HepG2 (cell line): ENCODE results near the gene TESK1. TPM values are rescaled to one million over a fixed set of nuclear protein-coding genes. Genes with fewer than 3 reads are reported as not detected.

ENCODE experiments used
- ARNT2 ChIP-seq: sonication (generic); formaldehyde crosslinking; IDR thresholded peaks from 2 replicates; pipeline ENCODE4 v1.8.0; 2022; ENCODE audit warnings: mild to moderate bottlenecking, low read depth, missing genetic modification reagents, moderate library complexity
- EEA1 ChIP-seq: sonication (generic); formaldehyde crosslinking; IDR thresholded peaks from 2 replicates; pipeline ENCODE4 v1.5.1; 2020; ENCODE audit warnings: mild to moderate bottlenecking, missing genetic modification reagents, borderline replicate concordance
- EED ChIP-seq: sonication (generic); formaldehyde crosslinking; IDR thresholded peaks from 2 replicates; pipeline ENCODE4 v1.5.0; 2020; ENCODE audit warnings: mild to moderate bottlenecking, missing genetic modification reagents
- ELF4 ChIP-seq: sonication (generic); formaldehyde crosslinking; IDR thresholded peaks from 2 replicates; pipeline ENCODE4 v1.5.0; 2020; ENCODE audit warnings: missing genetic modification reagents, mild to moderate bottlenecking, moderate library complexity, borderline replicate concordance
- HNRNPK ChIP-seq: fragments of 200-400 bp; formaldehyde crosslinking; IDR thresholded peaks from 2 replicates; pipeline ENCODE4 v1.6.1; 2018; ENCODE audit warnings: low read length, low read depth, moderate library complexity, mild to moderate bottlenecking; ENCODE audit not compliant: poor library complexity, severe bottlenecking
- KDM2A ChIP-seq: sonication (generic); formaldehyde crosslinking; IDR thresholded peaks from 2 replicates; pipeline ENCODE4 v1.4.0; 2020; ENCODE audit warnings: low read depth, missing genetic modification reagents, borderline replicate concordance
- KDM4B ChIP-seq: sonication (generic); formaldehyde crosslinking; IDR thresholded peaks from 2 replicates; pipeline ENCODE4 v1.4.0; 2020; ENCODE audit warnings: missing genetic modification reagents
- KLF11 ChIP-seq: IDR thresholded peaks from 2 replicates; pipeline ENCODE4 v1.6.1; 2016; ENCODE audit warnings: missing compliant biosample characterization
- KLF6 ChIP-seq: IDR thresholded peaks from 2 replicates; pipeline ENCODE4 v1.8.0; 2016; ENCODE audit warnings: missing biosample characterization, missing genetic modification reagents
- SOX5 ChIP-seq: IDR thresholded peaks from 2 replicates; pipeline ENCODE4 v1.6.1; 2016; ENCODE audit warnings: borderline replicate concordance
- SRF ChIP-seq: IDR thresholded peaks from 2 replicates; pipeline ENCODE4 v1.6.1; 2011; ENCODE audit warnings: mild to moderate bottlenecking, low read depth, low read length, moderate library complexity
- ZFX ChIP-seq: sonication (generic); formaldehyde crosslinking; IDR thresholded peaks from 2 replicates; pipeline ENCODE4 v1.4.0; 2020; ENCODE audit warnings: mild to moderate bottlenecking, low read depth, missing genetic modification reagents, moderate library complexity
- ZFYVE20 ChIP-seq: sonication (generic); formaldehyde crosslinking; IDR thresholded peaks from 2 replicates; pipeline ENCODE4 v1.8.0; 2023; ENCODE audit warnings: low read depth, mild to moderate bottlenecking, moderate library complexity, missing genetic modification reagents, borderline replicate concordance
- ZNF101 ChIP-seq: sonication (generic); formaldehyde crosslinking; IDR thresholded peaks from 2 replicates; pipeline ENCODE4 v1.4.0; 2020; ENCODE audit warnings: mild to moderate bottlenecking, low read depth, missing genetic modification reagents, borderline replicate concordance
- ZNF205 ChIP-seq: IDR thresholded peaks from 2 replicates; pipeline ENCODE4 v1.6.1; 2018; ENCODE audit warnings: missing biosample characterization, missing genetic modification reagents
- ZNF234 ChIP-seq: sonication (generic); formaldehyde crosslinking; conservative IDR thresholded peaks from 2 replicates; pipeline ENCODE4 v1.5.1; 2020; ENCODE audit warnings: mild to moderate bottlenecking, missing genetic modification reagents
- ZNF274 ChIP-seq: sonication (generic); formaldehyde crosslinking; IDR thresholded peaks from 2 replicates; pipeline ENCODE4 v1.5.1; 2020; ENCODE audit warnings: mild to moderate bottlenecking, missing genetic modification reagents
- ZNF468 ChIP-seq: sonication (generic); formaldehyde crosslinking; IDR thresholded peaks from 2 replicates; pipeline ENCODE4 v1.8.0; 2022; ENCODE audit warnings: mild to moderate bottlenecking, moderate library complexity, missing genetic modification reagents
- ZNF570 ChIP-seq: sonication (generic); formaldehyde crosslinking; IDR thresholded peaks from 2 replicates; pipeline ENCODE4 v1.4.0; 2020; ENCODE audit warnings: mild to moderate bottlenecking, missing genetic modification reagents, borderline replicate concordance
- ZNF652 ChIP-seq: IDR thresholded peaks from 2 replicates; pipeline ENCODE4 v1.6.1; 2016; ENCODE audit warnings: low read depth, borderline replicate concordance
- ZNF770 ChIP-seq: sonication (generic); formaldehyde crosslinking; IDR thresholded peaks from 2 replicates; pipeline ENCODE4 v1.5.0; 2020; ENCODE audit warnings: mild to moderate bottlenecking, missing genetic modification reagents
- ZNF792 ChIP-seq: IDR thresholded peaks from 2 replicates; pipeline ENCODE4 v1.6.1; 2016
- polyA plus RNA-seq, 8 experiments: library from polyadenylated mRNA; depleted of rRNA in 3 of 8; stranded (reverse) in 7 of 8; unstranded in 1 of 8; fragments of >200 nt; fragmentation: Illumina TruSeq in 4 of 8; extraction: Trizol in 4 of 8; gene quantifications; 2 replicates each; pipeline versions ENCODE4 v1.2.1 to v1.2.3, GENCODE V29; 2011 to 2016; ENCODE audit warnings: low read depth in 4 of 8, missing spikeins in 1 of 8, mixed read lengths in 1 of 8; ENCODE audit not compliant: insufficient read depth in 1 of 8
- total RNA-seq, 5 experiments: library from RNA; depleted of rRNA; stranded (reverse); fragments of >200 nt; fragmentation: Illumina TruSeq; extraction: Trizol; gene quantifications; 2 replicates each; pipeline ENCODE4 v1.2.3, GENCODE V29; 2016; ENCODE audit warnings: low read depth in 1 of 5
- TF ChIP-seq, protein P1 (sequence below): sonication (generic); formaldehyde crosslinking; conservative IDR thresholded peaks from 2 replicates; pipeline ENCODE4 v1.8.0; 2022; ENCODE audit warnings: missing genetic modification reagents
- TF ChIP-seq, protein P2 (sequence below): fragments of 450-650 bp; IDR thresholded peaks from 2 replicates; pipeline ENCODE4 v1.6.1; 2017; ENCODE audit warnings: mild to moderate bottlenecking

The TESK1 gene
- total and polyA plus RNA-seq, 2 of the 13 experiments (the other 11 are each of a cell fraction or from before 2014, with no cell fraction given), result 7.3 to 13.6 TPM

- TF ChIP-seq HNRNPK (no peak), KLF11 (CRISPR knock-in tag) (peak; percentile 87; the same call in 1 of the 2 replicates), KDM4B (peak; percentile 92), ELF4 (CRISPR knock-in tag) (no peak; the same call in 1 of the 2 replicates), ZFYVE20 (peak; percentile 63; the same call in 1 of the 2 replicates), ZNF274 (CRISPR knock-in tag) (peak; percentile 86; the same call in 1 of the 2 replicates), ZNF468 (CRISPR knock-in tag) (peak; percentile 28; the same call in 1 of the 2 replicates), ZNF205 (peak; percentile 96), SOX5 (CRISPR knock-in tag) (peak; percentile 81), ZFX (CRISPR knock-in tag) (peak; percentile 72), ZNF570 (CRISPR knock-in tag) (0 out of 2 replicates have a peak, but pooled peaks have one; percentile 14), EEA1 (peak; percentile 16; the same call in 1 of the 2 replicates), KDM2A (peak; percentile 87), KLF6 (CRISPR knock-in tag) (peak; percentile 89), SRF (no peak), ARNT2 (CRISPR knock-in tag) (peak; percentile 99), ZNF101 (no peak), ZNF652 (CRISPR knock-in tag) (peak; percentile 53; the same call in 1 of the 2 replicates), ZNF792 (CRISPR knock-in tag) (peak; percentile 97), EED (CRISPR knock-in tag) (peak; percentile 96), ZNF770 (CRISPR knock-in tag) (0 out of 2 replicates have a peak, but pooled peaks have one; percentile 46), ZNF234 (CRISPR knock-in tag) (peak; percentile 93; the same call in 1 of the 2 replicates)
- TF ChIP-seq, protein P1, sequence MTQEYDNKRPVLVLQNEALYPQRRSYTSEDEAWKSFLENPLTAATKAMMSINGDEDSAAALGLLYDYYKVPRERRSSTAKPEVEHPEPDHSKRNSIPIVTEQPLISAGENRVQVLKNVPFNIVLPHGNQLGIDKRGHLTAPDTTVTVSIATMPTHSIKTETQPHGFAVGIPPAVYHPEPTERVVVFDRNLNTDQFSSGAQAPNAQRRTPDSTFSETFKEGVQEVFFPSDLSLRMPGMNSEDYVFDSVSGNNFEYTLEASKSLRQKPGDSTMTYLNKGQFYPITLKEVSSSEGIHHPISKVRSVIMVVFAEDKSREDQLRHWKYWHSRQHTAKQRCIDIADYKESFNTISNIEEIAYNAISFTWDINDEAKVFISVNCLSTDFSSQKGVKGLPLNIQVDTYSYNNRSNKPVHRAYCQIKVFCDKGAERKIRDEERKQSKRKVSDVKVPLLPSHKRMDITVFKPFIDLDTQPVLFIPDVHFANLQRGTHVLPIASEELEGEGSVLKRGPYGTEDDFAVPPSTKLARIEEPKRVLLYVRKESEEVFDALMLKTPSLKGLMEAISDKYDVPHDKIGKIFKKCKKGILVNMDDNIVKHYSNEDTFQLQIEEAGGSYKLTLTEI (CRISPR knock-in tag), result no peak
- TF ChIP-seq, protein P2, sequence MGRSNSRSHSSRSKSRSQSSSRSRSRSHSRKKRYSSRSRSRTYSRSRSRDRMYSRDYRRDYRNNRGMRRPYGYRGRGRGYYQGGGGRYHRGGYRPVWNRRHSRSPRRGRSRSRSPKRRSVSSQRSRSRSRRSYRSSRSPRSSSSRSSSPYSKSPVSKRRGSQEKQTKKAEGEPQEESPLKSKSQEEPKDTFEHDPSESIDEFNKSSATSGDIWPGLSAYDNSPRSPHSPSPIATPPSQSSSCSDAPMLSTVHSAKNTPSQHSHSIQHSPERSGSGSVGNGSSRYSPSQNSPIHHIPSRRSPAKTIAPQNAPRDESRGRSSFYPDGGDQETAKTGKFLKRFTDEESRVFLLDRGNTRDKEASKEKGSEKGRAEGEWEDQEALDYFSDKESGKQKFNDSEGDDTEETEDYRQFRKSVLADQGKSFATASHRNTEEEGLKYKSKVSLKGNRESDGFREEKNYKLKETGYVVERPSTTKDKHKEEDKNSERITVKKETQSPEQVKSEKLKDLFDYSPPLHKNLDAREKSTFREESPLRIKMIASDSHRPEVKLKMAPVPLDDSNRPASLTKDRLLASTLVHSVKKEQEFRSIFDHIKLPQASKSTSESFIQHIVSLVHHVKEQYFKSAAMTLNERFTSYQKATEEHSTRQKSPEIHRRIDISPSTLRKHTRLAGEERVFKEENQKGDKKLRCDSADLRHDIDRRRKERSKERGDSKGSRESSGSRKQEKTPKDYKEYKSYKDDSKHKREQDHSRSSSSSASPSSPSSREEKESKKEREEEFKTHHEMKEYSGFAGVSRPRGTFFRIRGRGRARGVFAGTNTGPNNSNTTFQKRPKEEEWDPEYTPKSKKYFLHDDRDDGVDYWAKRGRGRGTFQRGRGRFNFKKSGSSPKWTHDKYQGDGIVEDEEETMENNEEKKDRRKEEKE, result no peak
Observed at GRCh38 chr9:35657546-35658136, 52.6 kb downstream of the TESK1 start, which contains the start of gene RMRP (continued).
